DND-41 (cell line): ENCODE data around the gene TBX6.

Experiments
- EZH2 ChIP-seq: IDR thresholded peaks from 3 replicates; pipeline ENCODE4 v1.6.1; 2012; ENCODE audit warnings: borderline replicate concordance, low read depth, mild to moderate bottlenecking, moderate library complexity, low read length, inconsistent platforms; ENCODE audit not compliant: severe bottlenecking
- TF ChIP-seq, protein P1 (sequence below): IDR thresholded peaks from 2 replicates; pipeline ENCODE4 v1.5.1; 2012; ENCODE audit warnings: borderline replicate concordance, low read length, moderate library complexity, mild to moderate bottlenecking; ENCODE audit not compliant: poor library complexity, severe bottlenecking; ENCODE audit errors: extremely low read depth

- TF ChIP-seq, protein P1, sequence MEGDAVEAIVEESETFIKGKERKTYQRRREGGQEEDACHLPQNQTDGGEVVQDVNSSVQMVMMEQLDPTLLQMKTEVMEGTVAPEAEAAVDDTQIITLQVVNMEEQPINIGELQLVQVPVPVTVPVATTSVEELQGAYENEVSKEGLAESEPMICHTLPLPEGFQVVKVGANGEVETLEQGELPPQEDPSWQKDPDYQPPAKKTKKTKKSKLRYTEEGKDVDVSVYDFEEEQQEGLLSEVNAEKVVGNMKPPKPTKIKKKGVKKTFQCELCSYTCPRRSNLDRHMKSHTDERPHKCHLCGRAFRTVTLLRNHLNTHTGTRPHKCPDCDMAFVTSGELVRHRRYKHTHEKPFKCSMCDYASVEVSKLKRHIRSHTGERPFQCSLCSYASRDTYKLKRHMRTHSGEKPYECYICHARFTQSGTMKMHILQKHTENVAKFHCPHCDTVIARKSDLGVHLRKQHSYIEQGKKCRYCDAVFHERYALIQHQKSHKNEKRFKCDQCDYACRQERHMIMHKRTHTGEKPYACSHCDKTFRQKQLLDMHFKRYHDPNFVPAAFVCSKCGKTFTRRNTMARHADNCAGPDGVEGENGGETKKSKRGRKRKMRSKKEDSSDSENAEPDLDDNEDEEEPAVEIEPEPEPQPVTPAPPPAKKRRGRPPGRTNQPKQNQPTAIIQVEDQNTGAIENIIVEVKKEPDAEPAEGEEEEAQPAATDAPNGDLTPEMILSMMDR = no peak
- TF ChIP-seq EZH2 = no peak
Observed at GRCh38 chr16:30132591-30132990, 40.9 kb upstream of the TBX6 start.
